ENCODE measurements around the gene CHRNA10.

Gene CHRNA10

GRCh38 chr11:3616721-3617460 lies 54.3 kb downstream of the CHRNA10 start:
- no peak overlapping the region for H3K4me3 ChIP-seq (ENCODE audit: low read depth, low read length)
- TF ChIP-seq, protein P1, sequence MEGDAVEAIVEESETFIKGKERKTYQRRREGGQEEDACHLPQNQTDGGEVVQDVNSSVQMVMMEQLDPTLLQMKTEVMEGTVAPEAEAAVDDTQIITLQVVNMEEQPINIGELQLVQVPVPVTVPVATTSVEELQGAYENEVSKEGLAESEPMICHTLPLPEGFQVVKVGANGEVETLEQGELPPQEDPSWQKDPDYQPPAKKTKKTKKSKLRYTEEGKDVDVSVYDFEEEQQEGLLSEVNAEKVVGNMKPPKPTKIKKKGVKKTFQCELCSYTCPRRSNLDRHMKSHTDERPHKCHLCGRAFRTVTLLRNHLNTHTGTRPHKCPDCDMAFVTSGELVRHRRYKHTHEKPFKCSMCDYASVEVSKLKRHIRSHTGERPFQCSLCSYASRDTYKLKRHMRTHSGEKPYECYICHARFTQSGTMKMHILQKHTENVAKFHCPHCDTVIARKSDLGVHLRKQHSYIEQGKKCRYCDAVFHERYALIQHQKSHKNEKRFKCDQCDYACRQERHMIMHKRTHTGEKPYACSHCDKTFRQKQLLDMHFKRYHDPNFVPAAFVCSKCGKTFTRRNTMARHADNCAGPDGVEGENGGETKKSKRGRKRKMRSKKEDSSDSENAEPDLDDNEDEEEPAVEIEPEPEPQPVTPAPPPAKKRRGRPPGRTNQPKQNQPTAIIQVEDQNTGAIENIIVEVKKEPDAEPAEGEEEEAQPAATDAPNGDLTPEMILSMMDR (IDR thresholded peaks at IDR 0.05; ENCODE audit: borderline replicate concordance, insufficient read depth, low read depth, low read length): no peak

- TF ChIP-seq, protein P1 (IDR thresholded peaks at IDR 0.05; ENCODE audit: borderline replicate concordance, insufficient read depth, low read depth, low read length): no peak
- H3K4me3 ChIP-seq (ENCODE audit: low read depth, low read length): no peak overlapping the region
These were observed 55.2 kb downstream of the CHRNA10 start for GRCh38 chr11:3615998-3616397.
